Measurements from ENCODE around the gene CLEC4M. TPM values are rescaled to one million over a fixed set of nuclear protein-coding genes. Genes with fewer than 3 reads are reported as not detected.

Gene CLEC4M
- total and polyA plus RNA-seq, 4 donors = 22.2 to 33.5 (median 32.9) TPM

DNA sequence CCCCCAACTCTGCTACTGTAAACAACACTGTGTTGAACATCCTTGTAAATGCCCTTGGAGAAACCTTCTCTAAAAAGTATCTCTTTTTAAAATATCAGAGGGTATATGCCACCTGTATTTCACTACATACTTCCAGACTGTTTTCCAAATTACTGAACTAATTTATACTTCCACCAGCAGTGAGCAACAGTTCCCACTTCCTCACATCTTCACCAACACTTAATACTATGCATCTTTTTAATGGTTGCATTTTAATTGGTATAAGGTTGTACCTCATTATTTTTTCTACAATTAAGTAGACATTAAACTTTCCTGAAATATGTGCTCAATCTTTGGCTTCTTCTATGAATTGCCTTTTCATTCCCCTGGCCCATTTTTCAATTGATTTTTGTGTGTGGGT, 21.8 kb downstream of the CLEC4M start:
- peaks cover 0 to 1% (median 0%) of the 10 kb centered on the region in 4 donors for H3K36me3 ChIP-seq (ENCODE audit: control insufficient read depth in 4 of 4, insufficient read depth in 3 of 4, low read depth in 1 of 4, low read length in 3 of 4)
- no peaks in the 10 kb centered on the region for H3K9me3 ChIP-seq (ENCODE audit: control insufficient read depth in 4 of 4, low read length in 3 of 4)
- no peak overlapping the region for H3K9ac ChIP-seq (ENCODE audit: low read depth in 1 of 2, low read length in 2 of 2)
- peaks cover 0 to 8% (median 2%) of the 10 kb centered on the region in 4 donors for H3K4me1 ChIP-seq (ENCODE audit: control insufficient read depth in 4 of 4, insufficient read depth in 4 of 4, low read length in 3 of 4)
- TF ChIP-seq RAD21 (IDR thresholded peaks at IDR 0.05) (no peak), HNF4G (IDR thresholded peaks at IDR 0.05) (no peak), MAX (IDR thresholded peaks at IDR 0.05) (no peak), SP1 (IDR thresholded peaks at IDR 0.05) (no peak), REST (IDR thresholded peaks at IDR 0.05) (no peak), TAF1 (conservative IDR thresholded peaks at IDR 0.05) (no peak), CTCF (IDR thresholded peaks at IDR 0.05; ENCODE audit: low read depth, low read length, missing input control) (no peak), JUND (IDR thresholded peaks at IDR 0.05) (no peak), NR2F2 (IDR thresholded peaks at IDR 0.05) (no peak), RXRA (IDR thresholded peaks at IDR 0.05) (no peak), HNF4A (conservative IDR thresholded peaks at IDR 0.05) (no peak), YY1 (IDR thresholded peaks at IDR 0.05) (no peak), EGR1 (IDR thresholded peaks at IDR 0.05; ENCODE audit: low read depth in 2 of 2) (no peak)
- TF ChIP-seq, protein P1, sequence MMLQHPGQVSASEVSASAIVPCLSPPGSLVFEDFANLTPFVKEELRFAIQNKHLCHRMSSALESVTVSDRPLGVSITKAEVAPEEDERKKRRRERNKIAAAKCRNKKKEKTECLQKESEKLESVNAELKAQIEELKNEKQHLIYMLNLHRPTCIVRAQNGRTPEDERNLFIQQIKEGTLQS (IDR thresholded peaks at IDR 0.05) = no peak
- DNase-seq (ENCODE audit: low spot score) = no peak
- peaks cover 0 to 2% (median 2%) of the 10 kb centered on the region in 4 donors for H3K27me3 ChIP-seq (ENCODE audit: control insufficient read depth in 4 of 4, insufficient read depth in 4 of 4, low read length in 3 of 4)
- H3K4me3 ChIP-seq (ENCODE audit: low read depth in 1 of 3, low read length in 3 of 3) = no peak overlapping the region
- H3K27ac ChIP-seq (ENCODE audit: low read depth in 1 of 2, low read length in 2 of 2) = no peak overlapping the region

GRCh38 chr19:7787141-7787540, 24.1 kb downstream of the CLEC4M start:
- WGBS = 22% methylated on average over 10 of the region's 10 CpGs
- Histone ChIP-seq H3K36me3 (ENCODE audit: control insufficient read depth in 4 of 4, insufficient read depth in 3 of 4, low read depth in 1 of 4, low read length in 3 of 4) (peaks cover 0 to 1% (median 0%) of the 10 kb centered on the region in 4 donors), H3K9me3 (ENCODE audit: control insufficient read depth in 4 of 4, low read length in 3 of 4) (no peaks in the 10 kb centered on the region), H3K27ac (ENCODE audit: low read depth in 1 of 2, low read length in 2 of 2) (no peak overlapping the region), H3K4me3 (ENCODE audit: low read depth in 1 of 3, low read length in 3 of 3) (no peak overlapping the region), H3K27me3 (ENCODE audit: control insufficient read depth in 4 of 4, insufficient read depth in 4 of 4, low read length in 3 of 4) (peaks cover 0 to 2% (median 2%) of the 10 kb centered on the region in 4 donors), H3K9ac (ENCODE audit: low read depth in 1 of 2, low read length in 2 of 2) (no peak overlapping the region), H3K4me1 (ENCODE audit: control insufficient read depth in 4 of 4, insufficient read depth in 4 of 4, low read length in 3 of 4) (peaks cover 0 to 8% (median 2%) of the 10 kb centered on the region in 4 donors)
- no peak for DNase-seq (ENCODE audit: low spot score)
- TF ChIP-seq RAD21 (IDR thresholded peaks at IDR 0.05) (no peak), TAF1 (conservative IDR thresholded peaks at IDR 0.05) (no peak), HNF4A (conservative IDR thresholded peaks at IDR 0.05) (no peak)

All from liver (tissue), 9 donors.